ENCODE results near the gene SYTL1. TPM values are rescaled to one million over a fixed set of nuclear protein-coding genes. Genes with fewer than 3 reads are reported as not detected.
A peak's percentile ranks its signal among the peaks of the same experiment; 100 is the strongest.

Gene SYTL1
- total RNA-seq, 1 experiment from 2014 or later = 75.9 TPM

DNA sequence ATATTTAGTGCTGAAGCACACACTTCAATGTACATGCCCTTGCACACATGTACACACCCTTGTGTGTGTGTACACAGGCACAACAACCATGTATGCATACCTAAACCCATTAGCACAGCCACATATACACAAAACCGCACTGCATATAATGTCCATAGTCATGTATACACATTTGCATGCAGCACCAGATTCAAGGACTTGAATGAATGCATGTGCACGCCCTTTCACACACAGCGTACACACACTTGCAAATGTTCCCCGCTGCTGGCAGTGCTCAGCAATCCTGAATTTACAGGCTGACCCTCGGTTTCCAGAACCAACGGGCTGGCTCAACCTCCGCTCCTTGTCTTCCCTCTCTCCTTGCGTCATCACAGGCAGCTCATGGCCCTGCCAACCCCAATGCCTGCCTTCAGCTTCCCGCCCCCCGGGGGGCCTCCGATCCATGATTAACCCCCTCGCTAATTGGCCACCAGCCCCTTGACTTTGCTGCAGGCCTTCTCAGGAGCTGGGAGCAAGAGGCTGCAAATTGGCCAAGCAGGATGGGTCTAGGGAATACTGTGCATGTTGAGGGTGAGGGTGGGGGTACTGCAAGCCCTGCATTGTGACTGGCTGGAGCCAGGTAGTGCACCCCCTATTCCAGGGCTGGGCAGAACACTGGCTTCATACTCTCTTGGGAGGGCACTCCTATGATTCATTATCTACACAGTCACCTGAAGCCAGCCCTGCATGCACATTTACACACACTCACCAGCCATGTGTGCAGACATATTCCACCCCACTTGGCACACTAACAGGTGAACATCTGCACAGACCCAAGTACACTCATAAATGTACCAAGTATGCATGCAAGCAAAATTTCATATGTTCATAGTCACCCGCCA is 58.5 kb downstream of the SYTL1 start:
- no TSS peak for BruUV-seq (replicated peaks)
- intact Hi-C loops (cut with micrococcal nuclease) = no loop called here
- no peak overlapping the region for H3K4me3 ChIP-seq (replicated peaks in 1 of 2; ENCODE audit: low read depth in 1 of 2, low read length in 2 of 2)
- RAD21 ChIA-PET (ENCODE audit: low non-redundant PET in 1 of 2, low total read pairs in 2 of 2, uncharacterized antibody in 2 of 2, unreplicated experiment in 2 of 2) = interaction anchor here in 1 of 2 experiments (0.6 kb wide), 1 partner anchor 209 kb away, joined by 4 read pairs; no protein-coding TSS in a partner anchor
- peaks cover 0 to 14% of the 10 kb centered on the region in 2 experiments; a peak in 3 of 4 replicates for H3K4me1 ChIP-seq (ENCODE audit: control insufficient read depth in 1 of 2, insufficient read depth in 2 of 2, low read length in 2 of 2)
- H3K27me3 ChIP-seq (ENCODE audit: insufficient read depth, low read length) = no peaks in the 10 kb centered on the region
- H3K27ac ChIP-seq (ENCODE audit: low read depth, low read length) = no peak overlapping the region
- POLR2A ChIA-PET = no interaction called here
- H3K79me2 ChIP-seq (ENCODE audit: insufficient read depth, low read length) = no peaks in the 10 kb centered on the region
- H2AFZ ChIP-seq (ENCODE audit: low read depth, low read length, poor library complexity, severe bottlenecking) = no peak overlapping the region
- no peaks in the 10 kb centered on the region for H4K20me1 ChIP-seq (ENCODE audit: insufficient read depth)
- no peaks in the 10 kb centered on the region for H3K9me2 ChIP-seq (ENCODE audit: insufficient read depth)
- no peak for ATAC-seq
- H3K4me2 ChIP-seq (ENCODE audit: low read length) = no peak overlapping the region
- H3K9me3 ChIP-seq (ENCODE audit: control insufficient read depth in 1 of 2, insufficient read depth in 1 of 2, low read depth in 1 of 2, low read length in 2 of 2) = no peaks in the 10 kb centered on the region
- peak; percentile 17; the same call in 1 of the 2 replicates for TF ChIP-seq POLR2AphosphoS5 (IDR thresholded peaks at IDR 0.05; ENCODE audit: low read depth, low read length)
- TF ChIP-seq, protein P1, sequence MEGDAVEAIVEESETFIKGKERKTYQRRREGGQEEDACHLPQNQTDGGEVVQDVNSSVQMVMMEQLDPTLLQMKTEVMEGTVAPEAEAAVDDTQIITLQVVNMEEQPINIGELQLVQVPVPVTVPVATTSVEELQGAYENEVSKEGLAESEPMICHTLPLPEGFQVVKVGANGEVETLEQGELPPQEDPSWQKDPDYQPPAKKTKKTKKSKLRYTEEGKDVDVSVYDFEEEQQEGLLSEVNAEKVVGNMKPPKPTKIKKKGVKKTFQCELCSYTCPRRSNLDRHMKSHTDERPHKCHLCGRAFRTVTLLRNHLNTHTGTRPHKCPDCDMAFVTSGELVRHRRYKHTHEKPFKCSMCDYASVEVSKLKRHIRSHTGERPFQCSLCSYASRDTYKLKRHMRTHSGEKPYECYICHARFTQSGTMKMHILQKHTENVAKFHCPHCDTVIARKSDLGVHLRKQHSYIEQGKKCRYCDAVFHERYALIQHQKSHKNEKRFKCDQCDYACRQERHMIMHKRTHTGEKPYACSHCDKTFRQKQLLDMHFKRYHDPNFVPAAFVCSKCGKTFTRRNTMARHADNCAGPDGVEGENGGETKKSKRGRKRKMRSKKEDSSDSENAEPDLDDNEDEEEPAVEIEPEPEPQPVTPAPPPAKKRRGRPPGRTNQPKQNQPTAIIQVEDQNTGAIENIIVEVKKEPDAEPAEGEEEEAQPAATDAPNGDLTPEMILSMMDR (IDR thresholded peaks at IDR 0.05 in 2 of 3, conservative IDR thresholded peaks at IDR 0.05 in 1 of 3; ENCODE audit: borderline replicate concordance in 1 of 3, insufficient read depth in 1 of 3, low read depth in 2 of 3, low read length in 2 of 3) = no peak
- no peak for TF ChIP-seq JUND (IDR thresholded peaks at IDR 0.05)
- DNase-seq (ENCODE audit: low read depth, low spot score) = no peak
- H3K36me3 ChIP-seq (ENCODE audit: control insufficient read depth in 1 of 2, insufficient read depth in 2 of 2, low read length in 2 of 2) = no peaks in the 10 kb centered on the region; a peak in 1 of 4 replicates
- no peak overlapping the region for H3K9ac ChIP-seq (ENCODE audit: low read length)
- CTCF ChIA-PET = interaction anchor here (1.1 kb wide), 1 partner anchor 16 kb away, joined by 3 read pairs; no protein-coding TSS in a partner anchor

DNA sequence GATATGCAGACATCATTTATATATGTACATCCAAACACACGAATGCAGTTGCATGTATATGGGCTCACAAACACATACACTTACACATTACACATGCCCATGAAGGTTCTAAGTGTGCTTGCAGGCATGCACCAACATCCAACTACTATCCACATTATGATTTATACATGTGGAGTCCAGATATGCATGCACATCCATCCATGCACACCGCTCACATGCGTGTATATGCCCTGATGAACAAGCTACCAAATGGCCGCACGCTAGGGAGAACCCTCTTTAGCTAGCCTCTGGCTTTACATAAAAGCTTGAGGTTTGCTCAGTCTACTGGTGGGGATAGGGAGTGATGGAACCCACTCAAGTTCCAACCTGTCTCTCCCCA is 59.1 kb downstream of the SYTL1 start:
- Histone ChIP-seq H3K27me3 (ENCODE audit: insufficient read depth, low read length) (no peaks in the 10 kb centered on the region), H3K27ac (ENCODE audit: low read depth, low read length) (no peak overlapping the region), H3K9me3 (ENCODE audit: control insufficient read depth in 1 of 2, insufficient read depth in 1 of 2, low read depth in 1 of 2, low read length in 2 of 2) (no peaks in the 10 kb centered on the region), H3K4me3 (replicated peaks in 1 of 2; ENCODE audit: low read depth in 1 of 2, low read length in 2 of 2) (no peak overlapping the region), H3K9me2 (ENCODE audit: insufficient read depth) (no peaks in the 10 kb centered on the region), H3K9ac (ENCODE audit: low read length) (no peak overlapping the region), H3K4me1 (ENCODE audit: control insufficient read depth in 1 of 2, insufficient read depth in 2 of 2, low read length in 2 of 2) (peaks cover 0 to 10% of the 10 kb centered on the region in 2 experiments; a peak in 2 of 4 replicates), H3K79me2 (ENCODE audit: insufficient read depth, low read length) (no peaks in the 10 kb centered on the region), H4K20me1 (ENCODE audit: insufficient read depth) (no peaks in the 10 kb centered on the region), H3K36me3 (ENCODE audit: control insufficient read depth in 1 of 2, insufficient read depth in 2 of 2, low read length in 2 of 2) (no peaks in the 10 kb centered on the region; a peak in 1 of 4 replicates), H3K4me2 (ENCODE audit: low read length) (no peak overlapping the region), H2AFZ (ENCODE audit: low read depth, low read length, poor library complexity, severe bottlenecking) (no peak overlapping the region)
- CTCF ChIA-PET = interaction anchor here (1.1 kb wide), 1 partner anchor 15 kb away, joined by 3 read pairs; no protein-coding TSS in a partner anchor
- BruUV-seq (replicated peaks) = no TSS peak
- peak; percentile 57 for TF ChIP-seq POLR2AphosphoS5 (IDR thresholded peaks at IDR 0.05; ENCODE audit: low read depth, low read length)
- TF ChIP-seq, protein P2, sequence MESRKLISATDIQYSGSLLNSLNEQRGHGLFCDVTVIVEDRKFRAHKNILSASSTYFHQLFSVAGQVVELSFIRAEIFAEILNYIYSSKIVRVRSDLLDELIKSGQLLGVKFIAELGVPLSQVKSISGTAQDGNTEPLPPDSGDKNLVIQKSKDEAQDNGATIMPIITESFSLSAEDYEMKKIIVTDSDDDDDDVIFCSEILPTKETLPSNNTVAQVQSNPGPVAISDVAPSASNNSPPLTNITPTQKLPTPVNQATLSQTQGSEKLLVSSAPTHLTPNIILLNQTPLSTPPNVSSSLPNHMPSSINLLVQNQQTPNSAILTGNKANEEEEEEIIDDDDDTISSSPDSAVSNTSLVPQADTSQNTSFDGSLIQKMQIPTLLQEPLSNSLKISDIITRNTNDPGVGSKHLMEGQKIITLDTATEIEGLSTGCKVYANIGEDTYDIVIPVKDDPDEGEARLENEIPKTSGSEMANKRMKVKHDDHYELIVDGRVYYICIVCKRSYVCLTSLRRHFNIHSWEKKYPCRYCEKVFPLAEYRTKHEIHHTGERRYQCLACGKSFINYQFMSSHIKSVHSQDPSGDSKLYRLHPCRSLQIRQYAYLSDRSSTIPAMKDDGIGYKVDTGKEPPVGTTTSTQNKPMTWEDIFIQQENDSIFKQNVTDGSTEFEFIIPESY (IDR thresholded peaks at IDR 0.05; ENCODE audit: extremely low read depth, insufficient replicate concordance, low read length) = no peak
- RAD21 ChIA-PET (ENCODE audit: low non-redundant PET in 1 of 2, low total read pairs in 2 of 2, uncharacterized antibody in 2 of 2, unreplicated experiment in 2 of 2) = no interaction called here
- no peak for ATAC-seq
- POLR2A ChIA-PET = no interaction called here
- no peak for DNase-seq (ENCODE audit: low read depth, low spot score)
- intact Hi-C loops (cut with micrococcal nuclease) = no loop called here
